Mesenchymal stem cell (in vitro differentiated cells and primary cell): ENCODE data around the gene USP35.

ENCODE experiments used
- DNase-seq: peaks from one replicate; pipeline ENCODE4 v3.0.0-alpha.2; 2013
- H2AFZ ChIP-seq: one replicate; pipeline ENCODE4 v1.6.1; 2013; ENCODE audit warnings: low read depth, mild to moderate bottlenecking, control low read depth, inconsistent platforms, low read length, moderate library complexity
- H2AK5ac ChIP-seq: 2 replicates; pipeline ENCODE4 v1.6.1; 2013; ENCODE audit warnings: low read length, moderate library complexity, mild to moderate bottlenecking, inconsistent platforms; ENCODE audit not compliant: severe bottlenecking
- H2BK120ac ChIP-seq: one replicate; pipeline ENCODE4 v1.6.1; 2013; ENCODE audit warnings: low read depth, mild to moderate bottlenecking, inconsistent platforms, low read length, moderate library complexity
- H2BK12ac ChIP-seq, 2 experiments: one replicate each; pipeline ENCODE4 v1.6.1; 2013; ENCODE audit warnings: inconsistent platforms in 2 of 2, low read length in 2 of 2, mild to moderate bottlenecking in 2 of 2, moderate library complexity in 2 of 2, control low read depth in 1 of 2
- H2BK15ac ChIP-seq: one replicate; pipeline ENCODE4 v1.6.1; 2013; ENCODE audit warnings: mild to moderate bottlenecking, low read depth, inconsistent platforms; ENCODE audit not compliant: poor library complexity, severe bottlenecking
- H2BK5ac ChIP-seq: 2 replicates; pipeline ENCODE4 v1.6.1; 2013; ENCODE audit warnings: low read depth, mild to moderate bottlenecking, low read length, control low read depth, inconsistent platforms; ENCODE audit not compliant: poor library complexity, severe bottlenecking
- H3K14ac ChIP-seq, 2 experiments: one replicate each; pipeline ENCODE4 v1.6.1; 2013; ENCODE audit warnings: inconsistent platforms in 2 of 2, low read length in 2 of 2, control low read depth in 1 of 2, mild to moderate bottlenecking in 1 of 2, moderate library complexity in 1 of 2
- H3K18ac ChIP-seq, 2 experiments: one replicate each; pipeline ENCODE4 v1.6.1; 2013; ENCODE audit warnings: inconsistent platforms in 2 of 2, low read length in 2 of 2, control low read depth in 1 of 2, low read depth in 1 of 2, mild to moderate bottlenecking in 1 of 2
- H3K23ac ChIP-seq, 2 experiments: one replicate each; pipeline ENCODE4 v1.6.1; 2013; ENCODE audit warnings: inconsistent platforms in 2 of 2, low read length in 2 of 2, mild to moderate bottlenecking in 2 of 2, moderate library complexity in 2 of 2, control low read depth in 1 of 2
- H3K27ac ChIP-seq: 2 replicates; pipeline ENCODE4 v1.5.1; 2013; ENCODE audit warnings: mild to moderate bottlenecking, moderate library complexity, low read length, control low read depth, inconsistent platforms; ENCODE audit not compliant: poor library complexity, severe bottlenecking
- H3K27me3 ChIP-seq, 2 experiments: 2 replicates each; pipeline versions ENCODE4 v1.6.1 to v1.7.0; 2013; ENCODE audit warnings: low read length in 2 of 2, mild to moderate bottlenecking in 2 of 2, moderate library complexity in 2 of 2, control low read depth in 1 of 2, inconsistent platforms in 1 of 2; ENCODE audit not compliant: control insufficient read depth in 1 of 2, insufficient read depth in 1 of 2
- H3K36me3 ChIP-seq, 2 experiments: 2 replicates each; pipeline versions ENCODE4 v1.6.1 to v1.7.0; 2013; ENCODE audit warnings: low read length in 2 of 2, control low read depth in 1 of 2, inconsistent platforms in 1 of 2, low read depth in 1 of 2, mild to moderate bottlenecking in 1 of 2; ENCODE audit not compliant: insufficient read depth in 2 of 2, control insufficient read depth in 1 of 2
- H3K4ac ChIP-seq, 2 experiments: one replicate each; pipeline ENCODE4 v1.6.1; 2013; ENCODE audit warnings: inconsistent platforms in 2 of 2, low read length in 2 of 2, mild to moderate bottlenecking in 2 of 2, moderate library complexity in 2 of 2, control low read depth in 1 of 2, low read depth in 1 of 2
- H3K4me1 ChIP-seq: 2 replicates; pipeline ENCODE4 v1.6.1; 2013; ENCODE audit warnings: low read depth, low read length, control low read depth; ENCODE audit not compliant: control insufficient read depth, insufficient read depth
- H3K4me2 ChIP-seq: 2 replicates; pipeline ENCODE4 v1.6.1; 2013; ENCODE audit warnings: low read length, mild to moderate bottlenecking, inconsistent platforms; ENCODE audit not compliant: poor library complexity, severe bottlenecking
- H3K4me3 ChIP-seq, 2 experiments: 2 replicates each; pipeline versions ENCODE4 v1.5.1 to v1.7.0; 2013; ENCODE audit warnings: low read length in 2 of 2, mild to moderate bottlenecking in 2 of 2, control low read depth in 1 of 2, low read depth in 1 of 2; ENCODE audit not compliant: insufficient read depth in 1 of 2
- H3K79me1 ChIP-seq: replicated peaks from 2 replicates; pipeline ENCODE4 v1.6.1; 2013; ENCODE audit warnings: mild to moderate bottlenecking, control low read depth, low read length, inconsistent platforms; ENCODE audit not compliant: poor library complexity, severe bottlenecking
- H3K9ac ChIP-seq: 2 replicates; pipeline ENCODE4 v1.7.0; 2013; ENCODE audit warnings: mild to moderate bottlenecking, low read length, moderate library complexity
- H3K9me3 ChIP-seq: 2 replicates; pipeline ENCODE4 v1.7.0; 2013; ENCODE audit warnings: mild to moderate bottlenecking, low read length; ENCODE audit not compliant: control insufficient read depth
- H4K8ac ChIP-seq: one replicate; pipeline ENCODE4 v1.6.1; 2013; ENCODE audit warnings: inconsistent platforms, mild to moderate bottlenecking, low read length, moderate library complexity
- H4K91ac ChIP-seq: one replicate; pipeline ENCODE4 v1.6.1; 2013; ENCODE audit warnings: mild to moderate bottlenecking, low read length, inconsistent platforms
- WGBS: methylation state at CpG from one replicate; pipeline ENCODE4 v1.1.7; 2013; ENCODE audit warnings: mixed read lengths; 5-methylcytosine and 5-hydroxymethylcytosine counted together

USP35 gene

DNA sequence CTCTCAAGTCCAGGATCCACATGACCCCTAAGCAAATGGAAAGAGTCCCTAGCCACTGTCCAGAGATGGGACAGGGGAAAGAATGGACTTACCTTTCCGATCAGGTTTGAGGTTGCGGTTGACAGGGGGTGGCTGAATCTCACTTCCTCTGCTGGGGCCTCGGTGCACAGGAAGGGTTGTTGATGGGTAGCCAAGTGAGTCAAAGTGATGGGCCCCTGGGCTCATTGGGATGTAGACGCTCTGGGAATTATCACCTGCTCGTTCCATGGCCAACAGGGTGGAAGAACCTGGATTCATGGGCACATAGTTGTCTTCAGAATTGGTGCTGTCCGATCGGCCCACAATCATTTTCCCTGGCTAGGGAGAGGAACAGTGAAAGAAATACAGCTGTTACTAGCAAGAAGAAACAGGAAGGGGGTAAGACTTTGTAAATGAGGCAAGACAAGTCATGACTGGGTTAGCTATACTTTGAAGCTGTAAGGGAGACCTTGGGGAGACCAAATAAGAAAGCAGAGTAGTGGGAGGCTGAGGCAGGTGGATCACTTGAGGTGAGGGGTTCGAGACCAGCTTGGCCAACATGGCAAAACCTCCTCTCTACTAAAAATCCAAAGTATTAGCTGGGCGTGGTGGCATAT lies 34.7 kb downstream of the USP35 start:
- Histone ChIP-seq H3K4me3 (no peak overlapping the region), H4K8ac (no peak overlapping the region), H3K14ac (no peak overlapping the region), H4K91ac (no peak overlapping the region), H2BK120ac (no peak overlapping the region), H3K27ac (no peak overlapping the region), H3K79me1 (peaks cover 2% of the 10 kb centered on the region), H3K23ac (no peak overlapping the region), H3K4ac (no peak overlapping the region), H2BK5ac (no peak overlapping the region), H3K4me1 (peaks cover 3% of the 10 kb centered on the region), H2AFZ (no peak overlapping the region), H3K36me3 (peaks cover 62 to 80% of the 10 kb centered on the region in 2 experiments), H3K4me2 (no peak overlapping the region), H2BK15ac (no peak overlapping the region), H3K9me3 (no peaks in the 10 kb centered on the region), H3K27me3 (no peaks in the 10 kb centered on the region), H2BK12ac (no peak overlapping the region), H2AK5ac (no peak overlapping the region), H3K9ac (no peak overlapping the region), H3K18ac (no peak overlapping the region)
- no peak for DNase-seq
- 97% methylated on average over 9 of the region's 9 CpGs for WGBS

GRCh38 chr11:78224506-78224905 lies 35.8 kb downstream of the USP35 start:
- H3K14ac ChIP-seq = no peak overlapping the region
- no peak overlapping the region for H3K23ac ChIP-seq
- H3K4ac ChIP-seq = no peak overlapping the region
- H2BK15ac ChIP-seq = no peak overlapping the region
- peaks cover 3% of the 10 kb centered on the region for H3K4me1 ChIP-seq
- WGBS = 93% methylated on average over 4 of the region's 4 CpGs
- H2AK5ac ChIP-seq = no peak overlapping the region
- H3K18ac ChIP-seq = no peak overlapping the region
- no peak for DNase-seq
- no peak overlapping the region for H2AFZ ChIP-seq
- H3K79me1 ChIP-seq = peaks cover 2% of the 10 kb centered on the region
- no peaks in the 10 kb centered on the region for H3K9me3 ChIP-seq
- no peak overlapping the region for H4K91ac ChIP-seq
- no peak overlapping the region for H2BK120ac ChIP-seq
- no peak overlapping the region for H3K27ac ChIP-seq
- no peak overlapping the region for H4K8ac ChIP-seq
- peaks cover 51 to 70% of the 10 kb centered on the region in 2 experiments for H3K36me3 ChIP-seq
- H3K9ac ChIP-seq = no peak overlapping the region
- H3K27me3 ChIP-seq = no peaks in the 10 kb centered on the region
- no peak overlapping the region for H2BK12ac ChIP-seq
- H3K4me2 ChIP-seq = no peak overlapping the region
- no peak overlapping the region for H3K4me3 ChIP-seq
- H2BK5ac ChIP-seq = no peak overlapping the region

DNA sequence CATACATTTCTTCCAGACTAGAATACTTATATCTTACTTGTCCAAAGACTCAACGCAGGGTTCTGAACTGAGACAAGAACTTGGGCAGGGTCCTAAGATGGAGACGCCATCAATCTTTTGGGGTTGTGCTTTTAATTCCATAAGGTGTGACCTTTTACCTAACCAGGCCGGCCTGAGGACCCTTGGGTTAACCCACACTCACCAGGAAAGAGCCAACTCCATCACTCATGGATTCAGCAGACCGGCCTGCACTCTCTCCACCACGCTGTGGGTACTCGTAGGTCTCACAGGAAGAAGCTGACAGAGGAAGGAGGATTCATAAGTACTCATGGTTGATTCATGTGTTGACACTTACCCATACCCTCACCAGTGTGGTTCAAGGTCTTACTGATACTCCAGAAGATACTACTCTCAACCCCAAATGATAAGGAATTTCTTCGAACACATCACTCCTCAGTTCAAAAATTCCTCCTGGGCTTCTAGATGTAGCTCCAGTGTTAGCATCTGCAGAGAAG lies 36.2 kb downstream of the USP35 start:
- Histone ChIP-seq H2BK15ac (no peak overlapping the region), H3K9ac (no peak overlapping the region), H3K4ac (no peak overlapping the region), H3K9me3 (no peaks in the 10 kb centered on the region), H3K4me1 (peaks cover 3% of the 10 kb centered on the region), H2BK120ac (no peak overlapping the region), H3K36me3 (peaks cover 47 to 65% of the 10 kb centered on the region in 2 experiments), H3K27me3 (no peaks in the 10 kb centered on the region), H2BK12ac (no peak overlapping the region), H3K4me2 (no peak overlapping the region), H4K91ac (no peak overlapping the region), H3K79me1 (peaks cover 2% of the 10 kb centered on the region), H3K18ac (no peak overlapping the region), H2AK5ac (no peak overlapping the region), H3K23ac (no peak overlapping the region), H2BK5ac (no peak overlapping the region), H2AFZ (no peak overlapping the region), H4K8ac (no peak overlapping the region), H3K27ac (no peak overlapping the region), H3K4me3 (no peak overlapping the region), H3K14ac (no peak overlapping the region)
- DNase-seq = no peak
- WGBS = 92% methylated on average over 6 of the region's 7 CpGs

DNA sequence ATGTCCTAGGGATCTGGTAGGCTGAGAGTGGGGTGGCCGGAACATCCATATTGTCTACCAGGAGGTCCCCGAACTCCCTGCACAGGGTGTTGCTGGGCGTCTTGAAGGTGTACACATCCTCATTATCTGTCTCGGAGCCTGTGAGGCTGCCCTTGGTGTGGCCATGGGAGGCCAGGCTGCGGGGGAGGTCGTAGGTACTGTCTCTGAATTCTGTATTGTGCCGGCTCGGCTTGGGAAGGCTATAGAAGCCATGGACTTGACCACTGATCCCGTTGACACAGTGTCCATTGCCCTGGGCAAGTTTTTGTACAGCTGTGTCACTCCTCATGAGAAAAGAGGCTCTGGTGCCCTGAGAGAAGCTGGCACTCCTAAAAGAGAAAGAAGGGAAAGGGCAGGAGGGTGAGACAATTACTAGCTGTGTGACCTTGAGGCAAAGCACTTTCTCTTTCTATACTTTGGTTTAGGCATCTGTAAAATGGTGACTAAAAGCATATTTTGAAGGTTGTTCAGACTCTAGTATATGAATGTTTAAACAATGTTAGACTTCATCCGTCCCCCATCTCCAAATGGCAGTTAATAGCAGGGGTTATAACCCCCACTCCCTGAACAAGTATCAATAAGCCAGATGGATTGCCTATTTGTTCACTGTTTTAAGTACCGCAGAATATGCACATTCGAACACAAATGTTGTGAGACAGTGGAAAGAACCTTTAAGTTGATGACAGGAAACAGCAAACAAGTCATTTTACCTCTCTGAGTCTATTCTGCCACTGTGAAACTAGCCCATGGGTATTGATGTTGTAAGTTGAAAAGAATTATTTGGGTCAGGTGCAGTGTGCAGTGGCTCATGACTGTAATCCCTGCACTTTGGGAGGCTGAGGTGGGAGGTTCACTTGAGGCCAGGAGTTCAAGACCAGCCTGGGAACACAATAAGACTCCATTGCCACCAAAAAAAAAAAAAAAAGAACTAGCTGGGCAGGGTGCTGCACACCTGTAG lies 38.3 kb downstream of the USP35 start:
- Histone ChIP-seq H3K4me1 (peaks cover 4% of the 10 kb centered on the region), H2BK120ac (no peak overlapping the region), H3K27ac (no peak overlapping the region), H3K36me3 (peaks cover 29 to 45% of the 10 kb centered on the region in 2 experiments), H4K8ac (no peak overlapping the region), H3K4ac (no peak overlapping the region), H3K4me3 (no peak overlapping the region), H3K27me3 (no peaks in the 10 kb centered on the region), H2BK12ac (no peak overlapping the region), H3K9me3 (no peaks in the 10 kb centered on the region), H3K14ac (no peak overlapping the region), H3K79me1 (peaks cover 5% of the 10 kb centered on the region), H3K18ac (no peak overlapping the region), H2BK15ac (no peak overlapping the region), H3K23ac (no peak overlapping the region), H2AFZ (no peak overlapping the region), H3K9ac (no peak overlapping the region), H3K4me2 (no peak overlapping the region), H2AK5ac (no peak overlapping the region), H4K91ac (no peak overlapping the region), H2BK5ac (no peak overlapping the region)
- 97% methylated on average over 12 of the region's 12 CpGs for WGBS
- DNase-seq = no peak
